GM12872 (cell line): ENCODE measurements around the gene TGIF1.

ENCODE experiments used
- TF ChIP-seq, protein P1 (sequence below): IDR thresholded peaks from 3 replicates; pipeline ENCODE4 v1.5.1; 2011; ENCODE audit warnings: low read depth, mild to moderate bottlenecking, low read length, moderate library complexity; ENCODE audit not compliant: insufficient read depth

Gene TGIF1

DNA sequence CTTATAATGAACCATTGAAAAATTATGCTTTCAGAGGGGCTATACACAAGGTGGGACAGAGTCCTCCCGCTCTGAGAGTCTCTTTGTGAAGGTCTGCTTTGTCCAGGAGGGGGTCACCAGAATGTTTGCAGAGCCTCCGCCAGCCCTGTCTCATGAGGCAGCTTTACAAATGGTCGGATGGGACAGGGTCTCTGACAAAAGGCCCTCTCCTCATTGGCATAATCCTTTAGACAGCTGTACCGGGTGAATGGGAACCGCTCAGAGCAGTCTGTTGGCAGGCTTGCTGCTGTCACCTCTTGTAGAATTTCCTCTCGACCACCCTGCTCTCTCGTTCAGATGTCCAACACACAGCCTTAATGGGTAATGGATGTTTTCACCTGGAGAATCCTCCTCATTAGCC, 40.2 kb upstream of the TGIF1 start:
- TF ChIP-seq, protein P1, sequence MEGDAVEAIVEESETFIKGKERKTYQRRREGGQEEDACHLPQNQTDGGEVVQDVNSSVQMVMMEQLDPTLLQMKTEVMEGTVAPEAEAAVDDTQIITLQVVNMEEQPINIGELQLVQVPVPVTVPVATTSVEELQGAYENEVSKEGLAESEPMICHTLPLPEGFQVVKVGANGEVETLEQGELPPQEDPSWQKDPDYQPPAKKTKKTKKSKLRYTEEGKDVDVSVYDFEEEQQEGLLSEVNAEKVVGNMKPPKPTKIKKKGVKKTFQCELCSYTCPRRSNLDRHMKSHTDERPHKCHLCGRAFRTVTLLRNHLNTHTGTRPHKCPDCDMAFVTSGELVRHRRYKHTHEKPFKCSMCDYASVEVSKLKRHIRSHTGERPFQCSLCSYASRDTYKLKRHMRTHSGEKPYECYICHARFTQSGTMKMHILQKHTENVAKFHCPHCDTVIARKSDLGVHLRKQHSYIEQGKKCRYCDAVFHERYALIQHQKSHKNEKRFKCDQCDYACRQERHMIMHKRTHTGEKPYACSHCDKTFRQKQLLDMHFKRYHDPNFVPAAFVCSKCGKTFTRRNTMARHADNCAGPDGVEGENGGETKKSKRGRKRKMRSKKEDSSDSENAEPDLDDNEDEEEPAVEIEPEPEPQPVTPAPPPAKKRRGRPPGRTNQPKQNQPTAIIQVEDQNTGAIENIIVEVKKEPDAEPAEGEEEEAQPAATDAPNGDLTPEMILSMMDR: no peak

DNA sequence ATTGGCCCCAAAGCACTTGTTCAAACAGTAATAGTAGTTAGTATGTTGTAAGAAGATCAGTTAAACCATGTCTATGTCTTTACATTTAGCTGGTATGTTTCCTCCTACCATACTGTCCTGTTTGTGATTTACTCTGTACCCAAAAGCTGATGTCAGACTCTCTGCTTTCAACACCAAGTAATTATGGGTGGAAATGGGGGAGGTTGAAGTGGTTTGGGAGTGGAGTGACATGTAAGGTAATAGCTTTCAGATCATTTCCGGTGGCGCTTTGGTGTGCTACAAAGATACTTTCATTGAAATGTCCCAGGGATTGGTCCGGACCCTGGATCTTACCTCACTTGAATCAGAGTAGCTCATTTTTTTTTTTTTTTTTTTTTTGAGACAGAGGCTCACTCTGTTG, 39.7 kb upstream of the TGIF1 start:
- TF ChIP-seq, protein P1: no peak

DNA sequence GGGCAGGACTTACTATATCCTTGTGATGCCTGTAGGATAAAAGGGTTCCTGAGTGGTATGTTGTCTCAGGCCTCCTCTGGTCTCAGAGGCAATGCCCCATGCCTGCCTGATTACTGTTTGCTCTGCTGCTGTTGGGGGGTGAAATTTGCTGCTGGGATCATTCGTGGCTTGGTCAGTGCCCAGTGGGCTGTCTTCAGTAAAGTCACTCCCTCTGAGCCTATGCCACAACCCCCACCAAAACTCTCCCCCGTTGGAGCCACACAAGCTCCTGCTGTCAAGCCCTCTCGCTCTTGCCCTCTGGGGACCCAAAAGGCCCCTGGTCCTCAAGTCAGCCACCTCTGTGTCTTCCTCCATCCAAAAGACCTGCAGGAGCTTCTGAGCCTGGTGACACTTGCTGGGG, 38.6 kb upstream of the TGIF1 start:
- TF ChIP-seq, protein P1: no peak

DNA sequence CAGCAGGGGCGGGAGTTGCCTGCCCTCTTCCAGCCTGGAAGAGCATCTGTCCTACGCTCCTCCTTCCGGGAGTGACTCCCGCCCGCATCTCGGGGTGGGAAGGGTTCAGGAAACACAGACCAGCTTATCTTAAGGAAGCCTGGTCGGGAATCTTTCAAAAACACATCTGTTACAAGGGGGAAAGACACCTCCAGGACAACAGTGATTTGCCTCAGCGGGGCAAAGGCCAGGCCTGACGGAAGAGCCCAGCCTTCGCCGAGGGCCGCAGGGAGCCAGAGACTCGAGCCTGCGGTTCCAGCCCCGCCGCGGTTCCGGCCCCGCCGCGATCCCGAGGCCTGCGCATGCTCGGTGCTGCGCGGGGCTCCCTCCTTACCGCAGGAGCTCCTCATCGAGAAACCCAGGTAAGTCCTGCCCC, 38.1 kb upstream of the TGIF1 start:
- TF ChIP-seq, protein P1: no peak

DNA sequence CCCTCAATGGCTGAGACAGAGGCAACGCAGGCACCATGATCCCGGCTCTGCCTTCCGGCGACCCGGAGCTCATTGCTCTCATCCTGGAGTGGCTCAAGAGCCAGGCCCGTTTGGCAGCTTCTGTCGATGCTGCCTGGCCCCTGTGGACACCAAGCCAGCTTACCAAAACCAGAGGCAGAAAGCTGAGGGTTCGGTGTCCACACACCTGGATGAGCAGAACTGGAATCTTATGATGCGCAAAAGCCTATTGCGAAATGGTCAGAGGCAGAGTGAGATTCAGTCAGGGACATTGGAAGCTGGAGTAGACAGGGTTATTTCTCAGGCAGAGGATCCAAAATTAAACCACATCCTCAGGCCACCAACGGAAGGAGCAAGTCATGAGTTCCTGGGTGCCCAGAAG, 34.9 kb upstream of the TGIF1 start:
- TF ChIP-seq, protein P1: no peak

DNA sequence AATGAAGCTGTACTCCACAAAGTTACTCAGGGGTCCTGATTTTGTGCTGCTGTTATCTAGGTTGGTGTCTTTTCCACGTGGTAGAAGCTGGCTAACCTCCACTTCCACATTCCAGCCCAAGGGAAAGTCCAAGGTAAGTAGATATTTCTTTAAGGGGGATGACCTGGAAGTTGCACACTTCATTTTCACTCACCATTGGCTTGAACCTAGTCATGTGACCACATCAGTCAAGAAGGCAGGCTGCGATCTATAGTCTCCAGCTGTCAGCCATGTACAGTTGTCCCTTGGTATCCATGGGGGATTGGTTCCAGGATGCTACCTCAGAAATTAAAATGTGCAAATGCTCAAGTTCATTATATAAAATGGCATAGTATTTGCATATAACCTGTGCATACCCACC, 31.9 kb upstream of the TGIF1 start:
- TF ChIP-seq, protein P1: no peak

DNA sequence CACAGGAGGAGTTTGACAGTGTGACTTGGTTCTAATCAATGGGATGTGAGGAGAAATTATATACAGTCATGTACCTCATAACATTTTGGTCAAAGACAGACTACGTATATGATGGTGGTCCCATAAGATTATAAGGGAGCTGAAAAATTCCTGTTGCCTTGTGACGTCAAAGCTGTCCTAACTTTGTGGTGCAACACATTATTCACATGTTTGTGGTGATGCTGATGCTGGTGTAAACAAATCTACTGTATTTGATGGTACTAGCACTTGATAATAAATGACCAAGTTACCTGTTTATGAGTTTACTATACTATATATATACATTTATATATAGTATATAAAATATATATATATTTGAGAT, 29.1 kb upstream of the TGIF1 start:
- TF ChIP-seq, protein P1: no peak

DNA sequence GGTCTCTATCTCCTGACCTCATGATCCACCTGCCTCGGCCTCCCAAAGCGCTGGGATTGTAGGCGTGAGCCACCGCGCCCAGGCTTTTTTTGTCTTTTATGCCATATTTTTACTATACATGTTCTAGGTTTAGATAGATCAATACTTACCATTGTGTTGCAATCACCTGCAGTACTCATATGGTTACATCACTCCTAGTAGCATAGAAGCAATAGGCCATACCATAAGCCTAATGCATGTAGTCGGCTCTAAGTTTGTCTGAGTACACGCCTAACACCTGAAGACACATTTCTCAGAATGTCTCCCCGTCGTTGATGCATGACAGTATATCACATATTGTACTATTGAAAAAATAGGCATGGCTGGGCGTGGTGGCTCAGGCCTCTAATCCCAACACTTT, 27.1 kb upstream of the TGIF1 start:
- TF ChIP-seq, protein P1: no peak
